ENCODE measurements around the gene FNTB.

- TF ChIP-seq CTCF (IDR thresholded peaks at IDR 0.05) (no peak), POLR2A (IDR thresholded peaks at IDR 0.05) (no peak)
Observed at GRCh38 chr14:64953310-64953654, 33.4 kb upstream of the FNTB start.
